Hypothalamus (tissue), 51 donors: ENCODE results near the gene EDN2.

Source experiments
- DNase-seq, 51 donors: peaks; one replicate each; lab custom pipeline; 2025; lab: John Stamatoyannopoulos, UW

The EDN2 gene

DNA sequence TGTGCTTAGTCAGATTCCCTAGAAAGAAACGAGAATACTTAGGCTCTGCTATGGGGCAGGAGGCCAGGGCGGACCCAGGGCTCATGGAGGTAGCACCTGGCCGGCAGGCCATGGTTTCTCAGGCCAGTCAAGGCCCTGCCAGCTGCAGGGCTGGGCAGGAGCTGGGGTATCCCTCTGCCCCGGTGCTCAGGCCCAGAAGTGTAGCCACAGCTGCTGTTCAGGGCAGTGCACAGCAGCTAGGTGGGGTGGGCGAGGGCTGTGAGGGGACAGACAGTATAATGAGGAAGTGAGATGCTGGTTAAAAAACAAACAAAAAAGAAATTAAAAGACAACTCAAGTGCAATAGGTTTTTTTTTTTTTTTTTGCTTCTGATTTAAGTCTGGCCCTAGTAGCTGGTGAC lies 34.0 kb upstream of the EDN2 start:
- no peak for DNase-seq

DNA sequence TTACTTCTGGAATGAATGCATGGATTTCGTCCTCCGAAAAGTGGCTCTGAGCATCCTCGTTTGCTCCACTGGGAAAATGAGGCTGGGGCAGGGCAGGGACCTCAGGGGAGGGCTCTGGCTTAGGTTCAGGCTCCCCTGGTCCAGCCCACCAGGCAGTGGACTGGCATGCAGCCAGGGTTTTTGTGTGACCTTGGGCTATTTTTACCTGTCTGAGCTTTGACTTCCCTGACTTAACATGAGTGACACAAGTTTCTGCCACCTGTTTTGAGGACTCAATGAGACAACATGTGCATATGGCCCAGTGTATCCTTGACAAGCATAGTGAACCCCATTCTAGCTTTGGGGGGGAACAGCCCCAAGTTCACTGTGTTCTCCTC lies 32.6 kb upstream of the EDN2 start:
- DNase-seq = peak in 1 of 51 donors; percentile 16

- DNase-seq = peak; percentile 19 to 99 (median 88)
Observed at GRCh38 chr1:41516168-41517061, 31.9 kb upstream of the EDN2 start.

DNA sequence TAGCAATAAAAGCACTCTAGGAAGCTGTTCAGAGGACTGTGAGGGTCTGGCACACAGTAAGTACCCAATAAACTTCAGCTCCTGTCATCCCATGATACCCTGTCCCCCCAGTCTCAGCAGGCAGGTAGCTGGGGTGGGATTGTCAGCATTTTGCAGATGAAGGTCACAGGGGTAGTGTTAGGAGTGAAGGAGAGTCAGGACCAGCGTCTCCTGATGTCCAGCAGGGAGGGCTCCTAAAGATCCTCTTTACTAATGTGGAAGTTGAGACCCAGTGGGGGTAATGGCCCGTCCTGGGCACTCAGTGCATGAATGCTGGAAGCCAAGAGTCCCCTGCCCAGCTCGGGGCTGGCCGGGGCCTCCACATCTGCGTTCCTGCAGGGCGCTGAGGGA lies 31.3 kb upstream of the EDN2 start:
- DNase-seq = no peak

GRCh38 chr1:41515131-41515678 lies 30.7 kb upstream of the EDN2 start:
- peak in 43 of 51 donors; percentile 8 to 91 (median 67) for DNase-seq

DNA sequence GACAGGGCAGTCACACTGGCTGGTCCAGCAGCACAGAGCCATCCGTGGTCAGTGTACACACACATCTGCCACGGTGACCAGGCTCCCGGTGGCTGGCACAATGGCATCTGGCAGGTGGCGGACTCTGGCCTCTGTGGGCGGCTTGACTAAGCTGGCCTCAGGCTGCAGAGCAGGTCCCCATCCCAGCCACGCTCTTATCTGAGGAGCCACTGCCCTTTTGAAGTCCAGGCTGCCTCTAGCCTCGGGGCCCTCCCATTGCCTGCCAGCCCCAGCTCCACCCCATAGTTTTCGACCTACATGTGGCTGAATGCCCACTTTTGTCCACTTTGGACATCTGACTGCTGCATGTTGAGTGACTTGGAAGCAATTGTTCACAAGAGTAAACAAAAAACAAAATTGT lies 29.9 kb upstream of the EDN2 start:
- DNase-seq = no peak

- no peak for DNase-seq
Observed at GRCh38 chr1:41513383-41513735, 28.9 kb upstream of the EDN2 start.

DNA sequence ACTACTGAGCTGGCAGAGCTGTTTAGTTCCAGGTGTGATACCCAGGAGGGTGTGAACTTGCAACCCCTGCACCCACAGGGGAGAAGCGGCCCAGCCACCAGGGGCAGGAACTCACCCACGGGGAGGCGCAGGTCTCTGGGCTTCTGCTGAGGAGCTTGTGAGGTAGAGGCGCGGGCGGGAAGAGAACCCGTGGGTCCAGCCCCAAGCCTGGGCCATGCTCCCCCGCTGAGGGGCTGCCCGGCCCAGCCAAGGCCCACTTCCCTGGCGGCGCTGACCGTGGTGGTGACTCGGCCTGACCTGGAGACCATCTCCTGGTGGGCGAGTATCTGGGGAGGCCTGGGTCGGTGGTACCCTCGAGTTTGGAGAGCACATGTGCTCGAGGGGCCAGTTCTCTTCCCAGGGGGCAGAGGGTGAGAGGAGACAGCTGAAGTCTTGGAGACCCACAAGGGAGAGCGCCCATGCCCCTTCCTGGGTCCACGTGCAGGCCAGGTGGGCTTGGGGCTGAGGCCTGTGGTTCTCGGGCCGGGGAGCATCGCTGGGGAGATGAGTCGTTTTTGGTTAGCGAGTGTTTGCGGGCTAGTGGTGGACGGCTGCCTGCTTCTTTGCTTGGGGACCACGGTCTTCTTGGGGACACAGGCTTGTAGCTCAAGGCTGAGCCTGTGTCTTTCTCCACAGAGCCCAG lies 28.4 kb upstream of the EDN2 start:
- no peak for DNase-seq

DNA sequence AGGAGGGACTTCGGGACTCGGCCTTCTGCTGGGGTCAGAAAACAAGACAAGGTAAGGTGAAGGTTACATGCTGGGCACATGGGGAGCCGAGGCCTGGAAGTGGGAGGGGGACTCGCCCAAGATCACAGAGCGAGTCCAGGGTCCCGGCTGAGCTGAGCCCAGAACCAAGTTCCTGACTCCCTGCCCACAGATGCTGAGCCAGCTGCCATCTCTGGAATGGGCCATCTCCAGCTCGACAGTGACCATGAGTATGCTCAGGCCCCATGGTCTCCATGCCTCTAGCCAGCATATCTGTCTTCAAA lies 26.7 kb upstream of the EDN2 start:
- DNase-seq = no peak

DNA sequence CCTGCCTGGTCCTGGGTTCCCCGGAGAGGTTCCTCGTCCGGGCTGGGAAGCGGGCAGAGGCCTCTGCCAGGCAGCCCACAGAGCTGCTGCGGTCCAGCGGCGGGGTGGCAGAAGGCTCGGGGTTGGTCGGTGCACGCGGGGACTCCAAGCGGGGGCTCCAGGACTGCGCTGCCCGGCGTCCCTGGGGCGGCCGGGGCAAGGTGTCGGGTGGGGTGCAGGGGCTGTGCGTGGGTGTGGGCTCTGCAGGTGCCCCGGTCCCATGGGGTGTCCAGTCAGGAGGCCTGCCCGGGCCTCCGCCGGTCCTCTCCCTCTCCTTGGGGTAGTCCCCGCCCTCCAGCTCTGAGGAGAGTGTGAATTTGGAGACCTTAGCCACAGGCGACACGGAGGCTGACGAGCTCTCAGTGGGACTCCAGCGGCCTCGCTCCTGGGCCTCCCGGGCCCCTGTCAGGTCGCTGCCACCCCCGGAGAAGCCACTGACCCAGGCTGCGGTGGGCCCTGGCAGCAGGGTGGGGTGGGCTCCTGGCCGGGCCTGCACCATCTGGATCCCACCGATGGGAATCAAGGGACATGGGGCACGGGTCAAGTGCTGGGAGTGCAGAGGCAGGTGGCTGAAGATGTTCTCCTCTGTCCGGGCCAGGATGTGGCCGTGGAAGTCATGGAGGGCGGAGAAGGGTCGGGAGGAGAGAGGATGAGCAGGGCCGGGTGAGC lies 26.2 kb upstream of the EDN2 start:
- DNase-seq = no peak

GRCh38 chr1:41509270-41509671 lies 24.8 kb upstream of the EDN2 start:
- DNase-seq = no peak

DNA sequence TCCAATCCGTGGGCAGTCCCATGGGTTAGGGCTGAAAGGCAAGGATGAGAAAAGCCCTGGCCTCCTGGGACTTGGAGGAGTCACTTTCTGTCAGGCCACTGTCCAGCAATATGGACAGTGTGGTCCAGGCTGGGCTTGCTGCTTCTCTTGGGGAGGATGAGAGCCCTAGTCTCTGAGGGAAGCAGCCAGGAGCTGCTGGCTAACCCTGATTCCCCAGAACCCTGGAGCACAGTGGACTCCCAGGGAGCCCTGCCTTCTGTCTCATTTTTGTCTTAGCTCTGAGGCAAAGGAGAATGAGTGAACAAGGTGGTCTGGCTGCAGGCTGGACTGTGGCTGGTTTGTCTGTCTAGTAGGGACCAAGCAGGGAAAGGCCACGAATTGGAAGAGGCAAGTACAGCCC lies 23.8 kb upstream of the EDN2 start:
- no peak for DNase-seq

DNA sequence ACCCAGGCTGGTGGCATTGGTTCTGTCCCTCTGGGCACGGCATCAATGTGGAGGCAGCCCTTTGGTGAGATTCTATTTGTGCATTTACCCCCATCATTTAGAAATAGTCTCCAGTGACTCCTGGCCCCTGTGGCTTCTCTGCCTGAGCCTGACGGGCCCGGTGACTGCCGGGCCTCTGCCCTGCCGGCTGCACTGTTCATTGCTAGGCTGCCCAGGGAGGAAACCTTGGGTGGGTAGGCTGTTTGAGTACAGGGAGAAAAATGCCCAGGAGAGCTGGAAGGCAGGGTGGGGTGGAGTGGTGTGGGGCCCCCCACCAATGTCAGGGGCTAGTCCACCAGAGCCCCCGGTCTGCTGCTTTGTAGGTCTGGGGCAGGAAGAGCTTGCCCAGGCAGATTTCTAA lies 23.4 kb upstream of the EDN2 start:
- DNase-seq = no peak

GRCh38 chr1:41507110-41507720 lies 22.7 kb upstream of the EDN2 start:
- DNase-seq = peak in 1 of 51 donors; percentile 36

DNA sequence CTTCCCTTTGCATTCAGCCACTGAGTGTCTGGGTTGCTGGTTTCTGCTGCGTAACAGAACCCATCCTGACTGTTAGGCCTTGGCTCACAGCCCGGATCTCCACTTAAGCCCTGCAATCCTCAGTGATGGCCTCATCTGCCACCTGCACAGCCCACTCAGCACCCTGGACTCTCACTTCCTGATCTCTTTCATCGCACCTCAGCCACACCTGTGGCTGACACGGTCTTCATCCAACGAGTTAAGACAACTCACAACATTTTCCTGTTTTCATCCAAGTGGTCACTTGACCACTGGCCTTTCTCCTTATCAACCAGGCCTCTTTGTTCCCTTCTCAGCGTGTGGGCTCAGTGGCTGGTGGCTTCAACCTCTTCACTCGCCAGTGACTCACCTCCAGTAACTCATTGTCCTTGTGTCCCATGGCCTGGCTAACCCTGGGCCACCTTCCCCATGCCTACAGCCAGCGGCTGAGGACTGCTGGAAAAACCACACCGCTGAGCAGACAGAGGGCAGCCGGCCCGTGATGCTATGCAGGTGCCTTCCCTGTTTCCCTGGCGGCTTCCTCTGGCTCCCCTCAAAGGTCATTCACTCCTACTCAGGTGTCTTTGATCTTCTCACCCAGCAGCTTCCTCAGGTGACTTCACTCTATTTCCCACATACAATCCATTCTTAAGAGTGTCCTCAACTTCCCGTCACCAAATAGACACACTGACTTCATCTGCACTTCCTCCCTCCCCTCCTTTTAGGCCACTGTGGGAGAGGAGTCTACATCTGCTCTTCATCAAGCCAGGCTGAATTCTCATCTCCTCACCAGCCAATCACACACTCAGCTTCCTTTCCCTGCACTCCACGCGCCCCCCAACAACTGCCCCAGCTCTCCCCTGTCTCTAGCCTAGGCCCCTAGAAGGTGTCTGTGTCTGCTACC lies 19.9 kb upstream of the EDN2 start:
- no peak for DNase-seq

DNA sequence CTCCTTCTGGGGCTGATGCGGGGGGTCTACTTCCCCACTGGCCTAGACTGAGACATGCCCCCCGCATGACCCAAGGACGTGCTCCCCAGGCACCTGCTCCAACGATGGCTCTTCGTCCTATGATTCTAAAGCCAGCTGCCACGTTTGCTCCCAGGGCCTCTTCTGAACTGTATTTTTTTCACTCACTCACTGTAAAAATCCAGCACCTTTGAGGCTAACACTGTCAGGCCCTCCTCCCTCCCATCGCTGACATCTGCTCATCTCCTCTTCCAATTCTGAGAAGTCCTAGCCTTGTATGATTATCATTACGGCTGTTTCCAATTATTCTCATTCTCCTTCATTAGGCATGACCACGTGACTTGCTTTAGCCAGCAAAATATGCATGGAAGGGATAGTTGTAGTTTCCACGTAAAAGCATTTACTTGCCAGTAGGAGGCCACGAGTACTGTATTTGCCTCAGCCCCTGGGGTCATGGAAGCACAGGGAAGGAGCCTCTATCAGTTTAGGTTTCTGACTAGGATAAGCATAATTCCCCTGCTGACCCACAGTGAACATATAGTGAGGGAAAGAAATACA lies 19.1 kb upstream of the EDN2 start:
- DNase-seq = no peak

GRCh38 chr1:41502912-41503311 lies 18.4 kb upstream of the EDN2 start:
- DNase-seq = no peak

DNA sequence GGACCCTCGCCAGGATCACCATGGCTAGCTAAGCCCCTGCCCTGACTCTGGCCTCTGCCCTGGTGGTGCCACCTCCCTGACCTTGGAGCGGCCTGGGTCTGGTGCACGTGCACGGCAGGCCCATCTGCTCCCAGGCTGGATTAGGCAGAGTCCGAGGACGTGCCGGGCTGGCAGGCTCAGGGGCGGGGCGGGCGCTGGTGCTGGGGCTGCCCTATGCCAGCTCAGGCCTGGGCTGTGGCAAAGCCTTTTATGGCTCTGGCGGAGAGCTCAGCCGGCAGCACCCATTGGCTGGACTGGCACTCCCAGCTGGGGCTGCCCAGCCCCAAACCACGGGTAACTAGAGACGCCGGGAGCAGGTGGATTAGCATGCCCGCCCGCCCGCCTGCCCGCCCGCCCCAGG lies 17.1 kb upstream of the EDN2 start:
- peak in 1 of 51 donors; percentile 15 for DNase-seq

- no peak for DNase-seq
Observed at GRCh38 chr1:41500781-41501518, 16.5 kb upstream of the EDN2 start.
